Islet precursor cell (in vitro differentiated cells): ENCODE data around the gene WASL.
"Not testable (repeated sequence)": the region's sequence is repeated elsewhere in the genome, so short reads cannot be mapped to it uniquely, and the experiment has no call there.

Experiments
- DNase-seq: peaks from one replicate; pipeline ENCODE4 v3.0.0-alpha.2; 2018

WASL gene

GRCh38 chr7:123748734-123749536 lies at the start of gene WASL:
WASL (minus strand) TSS chr7:123749003; CDS start chr7:123748734, 269 bp downstream.
- peak; percentile 96 for DNase-seq

GRCh38 chr7:123797673-123798531 lies 49.1 kb upstream of the WASL start:
- DNase-seq = peak; percentile 50

- DNase-seq = no peak
These were observed 47.8 kb upstream of the WASL start for GRCh38 chr7:123796568-123796967.

GRCh38 chr7:123795917-123796316 lies 47.1 kb upstream of the WASL start:
- no peak for DNase-seq

- DNase-seq = not testable (repeated sequence)
These were observed 46.3 kb upstream of the WASL start for GRCh38 chr7:123795116-123795515.

- DNase-seq = no peak
These were observed 43.7 kb upstream of the WASL start for GRCh38 chr7:123792547-123792946.

GRCh38 chr7:123791001-123791400 lies 42.2 kb upstream of the WASL start:
- DNase-seq = no peak

- no peak for DNase-seq
These were observed 41.0 kb upstream of the WASL start for GRCh38 chr7:123789817-123790216.

- no peak for DNase-seq
These were observed 40.5 kb upstream of the WASL start for GRCh38 chr7:123789206-123789784.

- no peak for DNase-seq
These were observed 39.8 kb upstream of the WASL start for GRCh38 chr7:123788584-123788983.

- no peak for DNase-seq
These were observed 38.6 kb upstream of the WASL start for GRCh38 chr7:123787220-123788007.

- no peak for DNase-seq
These were observed 35.5 kb upstream of the WASL start for GRCh38 chr7:123784263-123784662.

GRCh38 chr7:123783820-123784219 lies 35.0 kb upstream of the WASL start:
- DNase-seq = no peak

- no peak for DNase-seq
These were observed 33.4 kb upstream of the WASL start for GRCh38 chr7:123782071-123782798.

GRCh38 chr7:123780472-123780871 lies 31.7 kb upstream of the WASL start:
- DNase-seq = not testable (repeated sequence)

GRCh38 chr7:123774496-123774895 lies 25.7 kb upstream of the WASL start:
- no peak for DNase-seq

GRCh38 chr7:123773481-123773880 lies 24.7 kb upstream of the WASL start:
- no peak for DNase-seq

GRCh38 chr7:123772652-123773051 lies 23.8 kb upstream of the WASL start:
- no peak for DNase-seq

GRCh38 chr7:123771846-123772245 lies 23.0 kb upstream of the WASL start:
- no peak for DNase-seq

- DNase-seq = no peak
These were observed 22.5 kb upstream of the WASL start for GRCh38 chr7:123771256-123771655.

GRCh38 chr7:123770378-123770777 lies 21.6 kb upstream of the WASL start:
- no peak for DNase-seq

- no peak for DNase-seq
These were observed 20.6 kb upstream of the WASL start for GRCh38 chr7:123769371-123769770.
